HUES64 (cell line): ENCODE data around the gene AOX1.
"Not testable (repeated sequence)": the region's sequence is repeated elsewhere in the genome, so short reads cannot be mapped to it uniquely, and the experiment has no call there.

Experiments used
- H3K27ac ChIP-seq: 2 replicates; pipeline ENCODE4 v1.7.0; 2013; ENCODE audit warnings: low read depth, low read length, inconsistent platforms
- H3K27me3 ChIP-seq: 2 replicates; pipeline ENCODE4 v1.6.1; 2013; ENCODE audit warnings: mild to moderate bottlenecking, low read length; ENCODE audit not compliant: insufficient read depth
- H3K36me3 ChIP-seq: 2 replicates; pipeline ENCODE4 v1.6.1; 2013; ENCODE audit warnings: mild to moderate bottlenecking, low read length; ENCODE audit not compliant: insufficient read depth
- H3K4me1 ChIP-seq: 2 replicates; pipeline ENCODE4 v1.6.1; 2013; ENCODE audit warnings: mild to moderate bottlenecking, low read length, moderate library complexity; ENCODE audit not compliant: insufficient read depth
- H3K4me3 ChIP-seq: 2 replicates; pipeline ENCODE4 v1.5.1; 2013; ENCODE audit warnings: mild to moderate bottlenecking, low read length, moderate library complexity
- H3K9ac ChIP-seq: 2 replicates; pipeline ENCODE4 v1.6.1; 2013; ENCODE audit warnings: mild to moderate bottlenecking, low read depth, low read length
- H3K9me3 ChIP-seq: 2 replicates; pipeline ENCODE4 v1.6.1; 2013; ENCODE audit warnings: low read depth, low read length; ENCODE audit not compliant: insufficient read depth
- WGBS: fragments of 150-250, 120-280 bp; methylation state at CpG from one replicate; pipeline ENCODE4 v1.1.7; 2013; ENCODE audit warnings: missing lambda C conversion rate; 5-methylcytosine and 5-hydroxymethylcytosine counted together

Gene AOX1

GRCh38 chr2:200628461-200628860 is 42.6 kb downstream of the AOX1 start:
- WGBS = 87% methylated on average over 4 of the region's 4 CpGs
- H3K9me3 ChIP-seq, H3K27ac ChIP-seq, H3K4me3 ChIP-seq, H3K4me1 ChIP-seq, H3K27me3 ChIP-seq, H3K9ac ChIP-seq, H3K36me3 ChIP-seq: not testable (repeated sequence)

GRCh38 chr2:200631287-200631686 is 45.5 kb downstream of the AOX1 start:
- H3K9me3 ChIP-seq = no peaks in the 10 kb centered on the region
- peaks cover 3% of the 10 kb centered on the region for H3K4me1 ChIP-seq
- no peak overlapping the region for H3K9ac ChIP-seq
- no peak overlapping the region for H3K27ac ChIP-seq
- no peaks in the 10 kb centered on the region for H3K36me3 ChIP-seq
- H3K27me3 ChIP-seq = no peaks in the 10 kb centered on the region
- 90% methylated on average over 1 of the region's 1 CpG for WGBS
- H3K4me3 ChIP-seq = no peak overlapping the region

- H3K4me3 ChIP-seq = no peak overlapping the region
- no peak overlapping the region for H3K9ac ChIP-seq
- no peak overlapping the region for H3K27ac ChIP-seq
- 92% methylated on average over 7 of the region's 7 CpGs for WGBS
- no peaks in the 10 kb centered on the region for H3K4me1 ChIP-seq
- no peaks in the 10 kb centered on the region for H3K27me3 ChIP-seq
- H3K36me3 ChIP-seq = no peaks in the 10 kb centered on the region
- no peaks in the 10 kb centered on the region for H3K9me3 ChIP-seq
Measured at GRCh38 chr2:200634231-200634964, 48.6 kb downstream of the AOX1 start.

DNA sequence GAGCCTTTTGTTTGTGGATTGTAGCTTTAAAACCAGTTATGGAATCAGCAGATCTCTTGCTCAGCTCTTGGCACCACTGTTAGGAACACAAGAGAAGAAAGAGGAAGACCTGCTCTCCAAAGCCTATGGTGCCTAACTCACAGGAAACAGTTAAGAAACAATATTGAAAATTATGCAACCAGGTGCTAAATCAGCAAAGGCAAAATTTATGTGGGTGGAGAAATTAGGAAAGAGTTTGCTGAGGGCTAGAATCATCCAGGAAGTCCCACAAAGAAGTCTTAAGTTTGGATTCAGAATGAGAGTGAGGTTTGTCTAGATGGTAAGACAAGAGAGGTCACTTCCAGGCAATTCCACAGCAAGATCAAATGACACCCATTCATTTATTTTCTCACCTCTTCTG is 49.4 kb downstream of the AOX1 start:
- Histone ChIP-seq H3K27me3 (no peaks in the 10 kb centered on the region), H3K27ac (no peak overlapping the region), H3K36me3 (no peaks in the 10 kb centered on the region), H3K4me1 (no peaks in the 10 kb centered on the region), H3K4me3 (no peak overlapping the region), H3K9ac (no peak overlapping the region), H3K9me3 (no peaks in the 10 kb centered on the region)

DNA sequence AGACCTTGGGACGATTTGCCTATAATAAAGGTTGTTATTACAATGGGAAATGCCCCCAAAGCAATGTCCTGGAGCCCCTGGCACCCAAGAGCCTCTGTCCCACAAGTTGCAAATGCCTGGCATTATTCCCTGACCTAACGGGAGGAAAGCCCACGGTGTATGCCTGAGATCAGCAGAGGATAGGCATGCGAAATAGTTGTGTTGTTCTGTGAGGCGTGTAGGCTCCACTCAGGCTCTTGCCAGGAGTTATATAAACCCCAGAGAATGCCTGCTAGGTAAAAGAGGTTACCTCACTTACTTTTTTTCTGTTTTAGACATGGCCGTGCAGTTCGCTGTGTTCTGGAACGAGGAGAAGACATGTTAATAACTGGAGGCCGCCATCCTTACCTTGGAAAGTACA is 52.1 kb downstream of the AOX1 start:
- WGBS = 95% methylated on average over 9 of the region's 9 CpGs
- no peaks in the 10 kb centered on the region for H3K36me3 ChIP-seq
- H3K4me1 ChIP-seq = no peaks in the 10 kb centered on the region

GRCh38 chr2:200640176-200640575 is 54.4 kb downstream of the AOX1 start:
- Histone ChIP-seq H3K36me3 (no peaks in the 10 kb centered on the region), H3K9me3 (no peaks in the 10 kb centered on the region), H3K4me1 (no peaks in the 10 kb centered on the region), H3K27me3 (no peaks in the 10 kb centered on the region), H3K9ac (no peak overlapping the region), H3K4me3 (no peak overlapping the region), H3K27ac (no peak overlapping the region)
- WGBS = 97% methylated on average over 3 of the region's 3 CpGs

More for the DNA sequence above, 52.1 kb downstream of the AOX1 start:
- H3K27ac ChIP-seq = no peak overlapping the region
- no peaks in the 10 kb centered on the region for H3K27me3 ChIP-seq
- no peak overlapping the region for H3K9ac ChIP-seq
- H3K9me3 ChIP-seq = no peaks in the 10 kb centered on the region
- H3K4me3 ChIP-seq = no peak overlapping the region

DNA sequence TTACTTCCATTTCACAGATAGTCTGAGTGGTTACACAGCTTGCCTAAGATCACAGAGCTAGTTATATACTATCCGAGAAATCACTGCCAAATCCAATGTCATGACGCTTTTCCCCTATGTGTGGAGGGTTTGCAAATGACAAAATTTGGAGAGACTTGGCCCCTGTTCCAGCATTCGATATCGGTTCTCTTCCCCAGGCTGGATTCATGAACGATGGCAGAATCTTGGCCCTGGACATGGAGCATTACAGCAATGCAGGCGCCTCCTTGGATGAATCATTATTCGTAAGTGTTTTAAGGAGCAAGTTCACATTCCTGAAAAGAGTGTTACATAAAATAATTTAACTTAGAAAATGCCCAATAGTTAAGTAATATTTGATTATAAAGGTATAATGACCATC is 55.1 kb downstream of the AOX1 start:
- Histone ChIP-seq H3K36me3 (no peaks in the 10 kb centered on the region), H3K9ac (no peak overlapping the region), H3K4me3 (no peak overlapping the region), H3K27ac (no peak overlapping the region), H3K4me1 (no peaks in the 10 kb centered on the region), H3K27me3 (no peaks in the 10 kb centered on the region), H3K9me3 (no peaks in the 10 kb centered on the region)
- 96% methylated on average over 7 of the region's 7 CpGs for WGBS

- H3K4me3 ChIP-seq = not testable (repeated sequence)
Measured at GRCh38 chr2:200648518-200649281, 62.9 kb downstream of the AOX1 start.

DNA sequence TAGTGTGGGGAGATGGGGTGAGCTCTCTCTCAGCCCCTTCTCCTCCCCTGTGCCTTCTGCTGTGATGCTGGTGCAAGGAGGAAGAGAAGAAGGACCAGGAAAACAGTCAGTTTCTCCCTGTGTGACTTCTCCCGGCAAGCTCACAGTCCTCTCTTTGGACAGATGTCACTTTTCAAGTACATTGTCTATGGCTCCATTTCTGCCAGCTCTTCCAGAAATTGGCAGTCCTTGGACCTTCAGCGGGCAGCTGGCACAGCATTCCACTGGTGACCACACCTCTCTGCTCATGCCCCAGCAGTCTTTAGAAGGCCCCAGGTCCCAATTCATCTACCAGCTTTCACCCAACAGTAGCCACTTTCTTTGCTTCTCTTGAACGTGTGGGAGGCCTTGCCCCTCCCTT is 63.9 kb downstream of the AOX1 start:
- Histone ChIP-seq H3K27me3 (no peaks in the 10 kb centered on the region), H3K4me1 (no peaks in the 10 kb centered on the region; the same call in 1 of the 2 replicates), H3K36me3 (no peaks in the 10 kb centered on the region), H3K4me3 (no peak overlapping the region), H3K9me3 (no peaks in the 10 kb centered on the region), H3K9ac (no peak overlapping the region), H3K27ac (peak overlapping the region; percentile 71; the same call in 1 of the 2 replicates)
- 88% methylated on average over 3 of the region's 3 CpGs for WGBS

More at GRCh38 chr2:200648518-200649281, 62.9 kb downstream of the AOX1 start:
- not testable (repeated sequence) for H3K36me3 ChIP-seq, H3K9me3 ChIP-seq, H3K9ac ChIP-seq, H3K27me3 ChIP-seq, H3K4me1 ChIP-seq
- 80% methylated on average over 3 of the region's 3 CpGs for WGBS
- peak overlapping the region; percentile 71; the same call in 1 of the 2 replicates for H3K27ac ChIP-seq

DNA sequence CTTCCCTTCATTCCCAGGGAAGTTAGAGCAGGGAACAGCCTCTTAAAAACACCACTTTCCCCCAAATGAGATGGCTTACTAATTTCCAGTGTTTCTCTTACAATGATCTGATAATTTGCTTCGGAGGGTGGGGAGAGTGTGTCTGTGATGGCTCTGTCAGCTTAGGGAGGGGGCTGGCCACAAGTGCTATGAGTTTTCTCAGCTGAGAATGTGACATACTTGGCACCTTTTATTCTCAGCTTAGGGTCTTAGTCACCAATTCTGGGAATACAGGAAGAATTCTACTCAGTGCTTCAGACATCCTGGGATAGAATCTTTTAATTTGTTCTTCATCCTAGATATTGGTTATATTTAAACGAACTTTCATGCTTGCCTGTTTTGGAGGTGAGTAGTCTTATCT is 64.4 kb downstream of the AOX1 start:
- 97% methylated on average over 2 of the region's 2 CpGs for WGBS
- no peak overlapping the region for H3K27ac ChIP-seq

GRCh38 chr2:200652158-200652557 is 66.3 kb downstream of the AOX1 start:
- 93% methylated on average over 1 of the region's 1 CpG for WGBS
- Histone ChIP-seq H3K4me1 (no peaks in the 10 kb centered on the region; the same call in 1 of the 2 replicates), H3K27ac (no peak overlapping the region), H3K9ac (no peak overlapping the region), H3K27me3 (no peaks in the 10 kb centered on the region), H3K4me3 (no peak overlapping the region), H3K36me3 (no peaks in the 10 kb centered on the region), H3K9me3 (no peaks in the 10 kb centered on the region)

More for the DNA sequence above, 64.4 kb downstream of the AOX1 start:
- Histone ChIP-seq H3K4me1 (no peaks in the 10 kb centered on the region; the same call in 1 of the 2 replicates), H3K9ac (no peak overlapping the region), H3K9me3 (no peaks in the 10 kb centered on the region), H3K36me3 (no peaks in the 10 kb centered on the region), H3K27me3 (no peaks in the 10 kb centered on the region), H3K4me3 (no peak overlapping the region)
